ENCODE measurements around the gene FANCC. TPM values are rescaled to one million over a fixed set of nuclear protein-coding genes. Genes with fewer than 3 reads are reported as not detected.

FANCC gene
- total and polyA plus RNA-seq, 2 of the 8 experiments (the other 6 are each of a cell fraction or from before 2014, with no cell fraction given) = 7.8 to 15.2 TPM

GRCh38 chr9:95140821-95141220 lies 176.7 kb downstream of the FANCC start (continued):
- TF ChIP-seq BCL11A (IDR thresholded peaks at IDR 0.05; ENCODE audit: low read depth in 2 of 2, low read length in 2 of 2) (no peak), POU5F1 (IDR thresholded peaks at IDR 0.05; ENCODE audit: low read depth, low read length) (no peak), SRF (IDR thresholded peaks at IDR 0.05; ENCODE audit: low read depth, low read length) (no peak), CREB1 (IDR thresholded peaks at IDR 0.05) (no peak), SIN3A (conservative IDR thresholded peaks at IDR 0.05 in 1 of 2, IDR thresholded peaks at IDR 0.05 in 1 of 2; ENCODE audit: low read depth in 1 of 2, low read length in 2 of 2) (no peak), RFX5 (IDR thresholded peaks at IDR 0.05; ENCODE audit: borderline replicate concordance, low read depth, low read length) (no peak), CTBP2 (IDR thresholded peaks at IDR 0.05; ENCODE audit: borderline replicate concordance, insufficient read depth, insufficient read length, low read length) (no peak), TAF1 (IDR thresholded peaks at IDR 0.05; ENCODE audit: low read depth, low read length) (no peak), YY1 (IDR thresholded peaks at IDR 0.05; ENCODE audit: low read depth, low read length) (no peak)
